Myocyte (in vitro differentiated cells): Measurements from ENCODE around the gene AAMP. TPM values are rescaled to one million over a fixed set of nuclear protein-coding genes. Genes with fewer than 3 reads are reported as not detected.
"Not testable (repeated sequence)": the region's sequence is repeated elsewhere in the genome, so short reads cannot be mapped to it uniquely, and the experiment has no call there.

Experiments used
- DNase-seq: peaks from one replicate; pipeline ENCODE4 v3.0.0-alpha.2; 2012; ENCODE audit warnings: low read depth
- polyA plus RNA-seq: library from polyadenylated mRNA; unstranded; fragments of >200 nt; gene quantifications from one replicate; pipeline ENCODE4 v1.2.1, GENCODE V29; 2012; ENCODE audit warnings: missing spikeins
- total RNA-seq: library from RNA; depleted of rRNA; stranded (reverse); fragments of >200 nt; gene quantifications from 2 replicates; pipeline ENCODE4 v1.2.3, GENCODE V29; 2014

Gene AAMP, protein sequence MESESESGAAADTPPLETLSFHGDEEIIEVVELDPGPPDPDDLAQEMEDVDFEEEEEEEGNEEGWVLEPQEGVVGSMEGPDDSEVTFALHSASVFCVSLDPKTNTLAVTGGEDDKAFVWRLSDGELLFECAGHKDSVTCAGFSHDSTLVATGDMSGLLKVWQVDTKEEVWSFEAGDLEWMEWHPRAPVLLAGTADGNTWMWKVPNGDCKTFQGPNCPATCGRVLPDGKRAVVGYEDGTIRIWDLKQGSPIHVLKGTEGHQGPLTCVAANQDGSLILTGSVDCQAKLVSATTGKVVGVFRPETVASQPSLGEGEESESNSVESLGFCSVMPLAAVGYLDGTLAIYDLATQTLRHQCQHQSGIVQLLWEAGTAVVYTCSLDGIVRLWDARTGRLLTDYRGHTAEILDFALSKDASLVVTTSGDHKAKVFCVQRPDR
- 173 and 198 TPM in 2 replicates for total RNA-seq
- polyA plus RNA-seq = 108 TPM

DNA sequence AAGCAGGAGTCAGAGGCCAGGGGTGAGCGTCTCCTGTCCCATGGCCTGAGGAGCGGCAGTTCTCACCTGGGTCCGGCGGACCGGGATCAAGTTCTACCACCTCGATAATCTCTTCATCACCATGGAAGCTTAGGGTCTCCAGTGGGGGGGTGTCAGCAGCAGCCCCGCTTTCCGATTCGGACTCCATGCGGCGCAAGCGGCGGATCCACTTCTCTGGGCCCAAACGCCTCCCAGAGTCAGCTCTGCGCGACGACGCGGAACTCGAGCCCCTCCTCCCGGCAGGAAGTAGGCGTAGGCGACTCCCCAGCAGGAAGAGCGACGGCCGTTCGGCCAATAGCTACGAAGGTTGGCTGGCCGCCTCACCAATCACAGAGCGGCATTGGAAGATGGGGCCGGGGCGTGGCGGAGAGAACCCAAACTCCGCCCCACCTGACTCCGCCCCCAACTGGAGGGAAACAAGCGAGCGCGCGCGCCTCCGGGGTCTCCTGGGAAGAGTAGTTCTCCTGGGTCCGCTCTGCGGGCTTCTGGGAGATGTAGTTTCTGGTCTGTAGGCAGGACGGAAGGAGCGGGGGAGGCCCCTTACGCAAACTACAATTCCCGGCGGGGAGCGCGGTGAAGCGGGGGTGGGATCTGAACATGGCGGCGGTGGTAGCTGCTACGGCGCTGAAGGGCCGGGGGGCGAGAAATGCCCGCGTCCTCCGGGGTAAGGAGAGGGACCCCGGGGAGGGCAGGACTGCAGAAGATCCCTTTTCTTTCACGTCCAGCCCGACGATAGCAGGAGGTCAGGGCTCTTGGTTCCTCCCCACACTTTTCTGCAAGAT lies at the start of gene AAMP, which contains the start of gene PNKD:
AAMP (minus strand) TSS at position 238 of the 821 bp plus-strand sequence; CDS start at position 187, 51 bp downstream.
PNKD (plus strand) TSS at position 620 of the 821 bp plus-strand sequence; CDS start at position 637, 17 bp downstream.
- DNase-seq = peak; percentile 100

DNA sequence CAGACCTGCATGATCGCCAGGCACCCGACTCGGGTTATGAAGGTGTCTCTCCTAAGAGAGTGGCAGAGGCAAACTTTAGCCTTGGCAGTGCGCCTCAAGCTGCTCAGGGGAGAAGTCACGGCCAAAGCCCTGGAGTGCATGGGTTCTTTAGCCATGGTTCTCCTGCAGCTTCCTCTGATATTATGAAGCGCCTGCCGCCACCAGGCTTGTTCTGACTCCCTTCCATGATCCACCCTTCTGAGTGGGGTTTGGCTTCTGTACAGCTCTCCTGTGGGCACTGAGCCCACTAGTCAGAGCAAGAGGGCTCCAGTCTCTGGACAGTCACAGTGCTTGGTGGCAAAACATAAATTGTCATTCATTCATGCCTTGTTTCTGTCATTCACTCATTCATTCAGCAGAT lies 48.3 kb upstream of the AAMP start:
- no peak for DNase-seq

DNA sequence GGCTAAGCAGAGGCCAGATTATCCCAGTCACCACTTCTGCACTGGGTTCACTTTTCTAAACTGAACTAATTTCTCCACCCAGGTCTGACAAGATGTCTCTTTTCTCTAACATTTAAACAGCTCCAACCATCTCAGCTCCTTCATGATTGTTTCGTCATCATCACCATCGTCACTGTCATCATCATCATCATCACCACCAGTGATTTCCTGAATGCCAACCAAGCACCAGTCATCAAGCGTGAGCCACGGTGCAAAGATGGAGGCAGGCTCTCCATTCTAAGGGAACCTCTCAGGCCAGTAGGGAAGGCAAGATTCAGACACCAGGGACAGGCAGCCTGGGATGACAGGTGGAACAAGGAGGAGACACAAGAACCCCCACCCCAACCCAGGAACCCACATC lies 47.9 kb upstream of the AAMP start:
- DNase-seq = no peak

DNA sequence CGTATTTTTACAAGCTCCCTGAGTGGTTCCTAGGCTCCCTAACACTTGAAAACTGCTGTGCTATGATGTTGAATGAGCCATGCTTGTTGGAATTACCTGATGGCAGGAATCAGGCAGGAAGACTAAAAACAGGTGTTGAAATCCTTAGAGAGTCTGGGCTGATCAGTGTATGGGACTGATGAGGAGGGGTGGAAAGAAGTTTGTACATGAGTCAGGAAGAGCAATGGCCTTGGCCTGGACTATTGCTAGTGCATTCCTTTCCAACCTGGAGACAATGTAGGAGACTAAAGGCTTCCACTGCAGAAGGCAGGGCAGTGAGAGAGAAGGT lies 47.3 kb upstream of the AAMP start:
- no peak for DNase-seq

DNA sequence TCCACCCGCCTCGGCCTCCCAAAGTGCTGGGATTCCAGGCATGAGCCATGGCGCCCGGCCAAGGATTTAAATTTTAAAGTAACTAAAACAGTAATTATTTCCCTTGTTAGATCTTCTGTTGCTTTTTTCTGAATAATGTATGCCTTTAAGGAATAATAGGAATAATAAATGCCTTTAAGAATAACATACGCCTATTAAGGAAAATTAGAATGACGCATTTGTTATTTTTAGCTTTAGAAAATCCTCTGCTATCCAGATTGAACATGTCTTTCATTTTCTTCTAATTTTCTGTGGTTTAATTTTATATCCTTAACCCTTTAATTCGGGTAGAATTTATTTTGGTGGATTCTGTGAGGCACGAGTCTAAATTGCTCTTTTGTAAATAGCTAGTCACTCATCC lies 45.5 kb upstream of the AAMP start:
- no peak for DNase-seq

DNA sequence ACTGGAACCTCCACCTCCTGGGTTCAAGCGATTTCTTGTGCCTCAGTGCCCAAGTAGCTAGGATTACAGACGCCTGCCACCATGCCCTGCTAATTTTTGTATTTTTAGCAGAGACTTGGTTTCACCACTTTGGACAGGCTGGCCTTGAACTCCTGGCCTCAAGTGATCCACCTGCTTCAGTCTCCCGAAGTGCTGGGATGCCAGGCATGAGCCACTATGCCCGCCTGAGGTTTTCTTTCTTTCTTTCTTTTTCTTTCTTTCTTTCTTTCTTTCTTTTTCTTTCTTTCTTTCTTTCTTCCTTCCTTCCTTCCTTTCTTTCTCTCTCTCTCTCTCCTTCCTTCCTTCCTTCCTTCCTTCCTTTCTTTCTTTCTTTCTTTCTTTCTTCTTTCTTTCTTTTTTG lies 44.8 kb upstream of the AAMP start:
- not testable (repeated sequence) for DNase-seq

DNA sequence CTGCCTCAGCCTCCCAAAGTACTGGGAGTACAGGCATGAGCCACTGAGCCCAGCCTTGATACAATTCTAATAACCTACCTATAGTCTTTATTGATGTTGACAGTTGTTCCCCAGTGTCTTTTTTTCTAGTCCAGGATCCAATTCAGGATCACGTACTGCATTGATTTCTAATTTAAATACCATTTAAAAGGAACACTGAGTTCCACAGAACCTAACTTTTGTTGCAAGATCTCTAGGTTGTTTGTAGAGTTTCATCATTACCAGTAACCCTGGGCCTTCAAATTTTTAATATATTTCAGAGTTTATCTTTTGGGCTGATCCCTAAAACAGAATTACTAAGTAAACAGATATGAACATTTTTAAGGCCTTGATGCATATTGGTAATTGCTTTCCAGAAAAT lies 43.4 kb upstream of the AAMP start:
- no peak for DNase-seq

DNA sequence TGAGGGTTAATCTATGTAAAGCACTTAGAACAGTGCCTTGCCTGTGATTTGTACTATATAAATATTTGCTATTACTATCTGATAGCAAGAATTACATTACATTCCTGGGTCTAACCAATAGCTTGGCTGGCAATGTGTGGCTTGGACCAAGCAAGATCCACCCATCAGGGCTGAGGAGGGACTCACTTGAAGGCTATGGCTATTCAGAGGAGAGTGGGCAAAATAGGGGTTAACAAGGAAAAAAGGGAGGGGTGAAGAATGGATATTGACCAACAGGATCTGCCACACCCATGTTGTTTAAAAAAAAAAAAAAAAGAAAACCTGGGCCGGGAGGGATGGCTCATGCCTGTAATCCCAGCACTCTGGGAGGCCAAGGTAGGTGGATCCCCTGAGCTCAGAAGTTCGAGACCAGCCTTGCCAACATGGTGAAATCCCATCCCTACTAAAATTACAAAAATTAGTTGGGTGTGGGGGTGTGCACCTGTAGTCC lies 42.4 kb upstream of the AAMP start:
- DNase-seq = no peak

DNA sequence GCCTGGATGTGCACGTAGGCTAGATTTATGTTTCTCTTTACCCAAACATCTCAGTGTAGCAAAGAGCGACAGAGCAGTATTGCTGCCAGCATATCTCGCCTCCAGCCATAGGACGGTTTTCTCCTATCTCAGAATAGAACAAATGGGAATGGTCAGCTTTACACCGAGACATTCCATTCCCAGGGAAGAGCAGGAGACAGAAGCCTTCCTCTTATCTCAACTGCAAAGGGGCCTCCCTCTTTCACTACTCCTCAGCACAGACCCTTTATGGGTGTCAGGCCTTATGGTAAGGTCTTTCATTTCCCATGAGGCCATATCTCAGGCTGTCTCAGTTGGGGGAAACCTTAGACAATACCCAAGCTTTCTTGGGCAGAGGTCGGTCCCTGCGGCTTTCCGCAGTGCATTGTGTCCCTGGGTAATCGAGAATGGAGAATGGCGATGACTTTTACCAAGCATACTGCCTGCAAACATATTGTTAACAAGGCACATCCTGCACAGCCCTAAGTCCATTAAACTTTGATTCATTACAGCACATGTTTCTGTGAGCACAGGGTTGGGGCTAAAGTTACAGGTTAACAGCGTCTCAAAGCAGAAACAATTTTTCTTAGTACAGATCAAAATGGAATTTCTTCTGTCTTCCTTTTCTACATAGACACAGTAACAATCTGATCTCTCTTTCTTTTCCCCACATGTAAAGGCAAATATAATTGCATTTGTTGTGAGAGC lies 41.8 kb upstream of the AAMP start:
- not testable (repeated sequence) for DNase-seq

DNA sequence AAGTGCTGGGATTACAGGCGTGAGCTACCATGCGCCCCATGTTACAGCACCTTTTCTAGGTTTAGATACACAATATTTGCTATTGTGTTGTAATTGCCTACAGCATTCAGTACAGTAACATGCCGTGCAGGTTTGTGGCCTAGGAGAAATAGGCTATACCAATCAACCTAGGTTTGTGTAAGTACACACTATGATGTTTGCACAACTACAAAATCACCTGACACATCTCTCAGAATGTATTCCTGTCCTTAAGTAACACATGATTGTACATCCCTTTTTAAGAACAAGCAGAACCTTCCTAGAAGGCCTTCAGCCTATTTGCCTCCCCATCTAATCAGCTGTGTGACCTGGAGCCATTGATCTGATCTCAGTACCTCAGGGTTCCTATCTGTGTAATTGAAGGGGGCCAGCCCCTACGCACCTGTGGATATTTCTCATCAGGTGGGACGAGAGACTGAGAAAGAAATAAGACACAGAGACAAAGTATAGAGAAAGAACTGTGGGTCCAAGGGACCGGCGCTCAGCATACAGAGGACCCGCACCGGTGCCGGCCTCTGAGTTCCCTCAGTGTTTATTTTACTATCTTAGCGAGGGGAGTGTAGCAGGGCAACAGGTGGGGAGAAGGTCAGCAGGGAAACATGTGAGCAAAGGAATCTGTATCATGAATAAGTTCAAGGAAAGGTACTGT lies 41.1 kb upstream of the AAMP start:
- DNase-seq = no peak

DNA sequence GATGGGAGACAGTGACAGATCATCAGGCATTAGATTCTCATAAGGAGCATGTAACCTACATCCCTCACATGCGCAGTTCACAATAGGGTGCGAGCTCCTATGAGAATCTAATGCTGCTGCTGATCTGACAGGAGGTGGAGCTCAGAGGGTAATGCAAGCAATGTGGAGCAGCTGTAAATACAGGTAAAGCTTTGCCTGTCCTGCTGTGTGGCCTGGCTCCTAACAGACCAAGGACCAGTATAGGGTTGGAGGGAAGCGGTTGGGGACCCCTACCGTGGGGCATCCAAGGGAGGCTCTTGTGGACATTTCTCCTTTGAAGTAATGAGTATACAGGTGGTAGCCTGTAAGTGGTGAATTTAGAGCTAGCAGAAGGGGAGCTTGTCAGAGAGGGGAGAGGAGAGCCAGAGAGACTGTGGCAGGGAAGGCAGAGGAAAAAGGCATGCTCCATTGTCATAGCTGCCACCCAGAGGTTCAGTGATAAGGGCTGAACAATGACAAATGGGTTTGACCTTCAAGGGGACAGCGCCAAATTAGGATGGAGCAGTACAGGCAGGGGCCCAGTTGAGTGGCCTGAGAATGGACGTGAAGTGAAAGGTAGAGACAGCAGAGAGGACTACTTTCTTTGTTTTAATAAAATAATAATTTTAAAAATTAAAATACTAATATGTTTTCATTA lies 37.6 kb upstream of the AAMP start:
- DNase-seq = no peak

DNA sequence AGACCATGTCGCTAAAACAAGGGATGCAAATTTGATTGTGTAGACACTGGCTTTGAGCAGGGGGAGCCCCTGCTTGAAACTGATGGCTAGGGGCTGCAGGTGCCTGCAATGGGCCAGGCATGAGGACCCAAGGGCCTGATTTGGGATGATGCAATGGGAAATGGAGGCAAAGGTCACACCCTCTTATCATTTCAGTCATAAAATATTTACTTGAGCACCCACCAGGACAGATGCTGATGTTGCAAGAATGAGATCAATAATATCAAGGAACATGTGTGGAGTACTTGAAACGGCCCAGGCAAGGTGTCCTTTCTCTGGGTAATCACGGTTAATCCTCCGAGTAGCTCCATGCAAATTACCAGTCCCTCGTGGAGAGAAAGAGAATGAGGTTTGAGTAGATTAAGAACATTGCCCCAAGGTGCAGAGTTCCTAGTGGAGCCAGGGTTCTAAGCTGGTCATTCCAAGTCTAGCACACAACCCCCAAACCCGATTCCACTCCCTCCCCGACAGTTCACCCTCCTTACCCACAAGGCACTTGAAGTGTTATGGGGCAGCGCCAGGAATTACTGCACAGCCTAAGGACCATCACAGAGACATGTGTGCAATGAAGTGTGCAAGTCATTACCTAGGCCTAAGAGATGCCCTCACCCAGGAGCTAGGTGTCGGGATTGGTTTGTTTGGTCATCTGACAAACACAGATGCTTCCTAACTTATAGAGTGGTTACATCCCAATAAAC lies 36.4 kb upstream of the AAMP start:
- no peak for DNase-seq

DNA sequence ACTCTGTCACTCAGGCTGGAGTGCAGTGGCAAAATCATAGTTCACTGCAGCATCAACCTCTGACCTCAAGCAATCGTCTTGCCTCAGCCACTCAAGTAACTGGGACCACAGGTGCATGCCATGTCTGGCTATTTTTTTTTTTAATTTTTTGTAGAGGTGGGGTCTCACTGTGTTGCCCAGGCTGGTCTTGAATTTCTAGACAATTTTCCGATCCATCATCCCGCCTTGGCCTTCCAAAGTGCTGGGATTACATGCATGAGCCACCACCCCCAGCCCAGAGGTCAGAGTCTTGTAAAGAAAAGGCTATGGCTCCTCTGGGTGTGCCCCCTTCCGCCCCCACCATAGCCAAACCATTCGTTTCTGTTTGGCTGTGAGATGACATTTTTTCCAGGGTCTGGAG lies 35.4 kb upstream of the AAMP start:
- no peak for DNase-seq

DNA sequence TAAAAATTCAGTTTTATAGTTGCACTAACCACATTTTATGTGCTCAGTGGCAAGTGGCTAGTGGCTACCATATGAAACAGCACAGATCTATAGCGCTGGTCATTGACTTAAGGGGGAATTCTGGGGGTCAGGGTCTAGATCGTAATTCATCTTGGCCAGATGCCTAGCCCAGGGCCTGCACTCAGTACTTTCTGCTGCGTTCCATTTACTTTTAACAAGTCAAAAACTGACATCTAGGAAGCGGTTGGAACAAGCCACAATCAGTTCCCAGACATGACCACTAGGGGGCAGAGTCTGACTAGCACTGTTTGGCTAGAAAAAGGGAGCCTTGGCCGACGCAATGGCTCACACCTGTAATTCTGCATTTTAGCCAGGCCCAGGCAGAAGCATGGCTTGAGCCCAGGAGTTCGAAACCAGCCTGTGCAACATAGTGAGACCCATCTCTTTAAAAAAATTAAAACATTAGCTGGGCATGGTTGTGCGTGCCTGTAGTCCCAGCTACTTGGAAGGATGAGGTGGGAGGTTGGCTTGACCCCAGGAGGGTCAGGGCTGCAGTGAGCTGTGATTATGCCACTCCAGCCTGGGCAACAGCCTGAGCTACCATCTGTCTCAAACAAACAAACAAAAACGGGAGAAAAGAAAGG lies 31.4 kb upstream of the AAMP start:
- DNase-seq = peak; percentile 84

DNA sequence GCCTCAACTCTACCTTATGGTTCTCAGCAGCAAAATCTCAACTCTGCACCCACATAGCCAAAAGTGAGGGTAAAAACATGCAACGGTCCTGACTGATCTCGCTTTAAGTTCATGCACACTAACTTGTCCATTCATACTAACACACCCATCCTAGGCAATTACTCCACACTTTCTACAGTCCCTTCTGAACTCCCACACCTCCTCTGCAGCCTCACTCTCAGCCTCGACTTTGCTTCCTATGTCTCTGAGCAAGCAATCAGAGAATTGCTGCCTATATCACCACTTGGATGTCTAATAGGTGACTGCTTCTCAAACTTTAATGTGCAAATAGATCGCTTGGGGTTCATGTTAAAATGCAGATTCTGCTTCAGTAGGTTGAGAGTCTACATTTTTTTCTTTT lies 30.2 kb upstream of the AAMP start:
- no peak for DNase-seq

DNA sequence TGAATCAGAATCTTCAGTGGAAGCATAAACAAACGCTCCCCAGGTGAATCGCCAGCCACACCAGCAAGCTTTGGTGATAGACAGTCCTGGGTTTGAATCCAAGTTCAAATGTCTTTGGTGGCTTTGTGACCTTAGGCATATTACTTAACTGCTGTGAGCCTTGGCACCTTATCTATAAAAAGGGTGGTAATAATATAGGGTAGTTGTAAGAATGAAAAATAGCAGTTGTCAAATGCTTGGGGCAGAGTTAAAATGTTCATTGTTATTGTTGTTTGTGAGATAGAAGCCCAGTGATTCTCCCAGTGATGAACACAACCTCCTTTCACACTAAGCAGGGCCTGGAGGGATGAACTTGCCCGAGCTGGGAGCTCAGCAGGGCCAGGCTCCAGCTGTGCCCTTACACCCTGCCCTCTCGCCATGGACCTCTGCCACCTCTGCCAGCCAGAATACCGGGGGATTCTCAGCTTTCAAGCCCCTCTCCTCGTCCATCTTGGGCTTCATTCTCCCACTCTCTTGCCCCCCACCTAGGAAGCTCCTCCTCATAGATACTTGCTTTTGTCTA lies 28.5 kb upstream of the AAMP start:
- DNase-seq = no peak

DNA sequence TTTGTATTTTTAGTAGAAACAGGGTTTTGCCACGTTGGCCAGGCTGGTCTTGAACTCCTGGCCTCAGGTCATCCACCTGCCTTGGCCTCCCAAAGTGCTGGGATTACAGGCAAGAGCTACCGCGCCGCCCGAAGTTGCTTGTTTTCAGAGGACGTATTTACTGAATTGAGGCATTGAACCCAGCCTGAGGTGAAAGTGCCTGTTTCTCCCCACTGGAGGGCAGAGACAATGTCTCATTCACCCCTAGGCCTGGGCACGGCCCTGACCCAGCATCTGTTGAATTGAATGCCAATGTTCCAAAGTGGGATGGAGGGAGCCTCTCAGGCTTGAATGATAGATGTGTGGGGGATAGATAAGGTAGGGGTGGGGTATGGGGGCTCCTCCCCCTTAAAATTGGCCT lies 26.9 kb upstream of the AAMP start:
- DNase-seq = no peak

DNA sequence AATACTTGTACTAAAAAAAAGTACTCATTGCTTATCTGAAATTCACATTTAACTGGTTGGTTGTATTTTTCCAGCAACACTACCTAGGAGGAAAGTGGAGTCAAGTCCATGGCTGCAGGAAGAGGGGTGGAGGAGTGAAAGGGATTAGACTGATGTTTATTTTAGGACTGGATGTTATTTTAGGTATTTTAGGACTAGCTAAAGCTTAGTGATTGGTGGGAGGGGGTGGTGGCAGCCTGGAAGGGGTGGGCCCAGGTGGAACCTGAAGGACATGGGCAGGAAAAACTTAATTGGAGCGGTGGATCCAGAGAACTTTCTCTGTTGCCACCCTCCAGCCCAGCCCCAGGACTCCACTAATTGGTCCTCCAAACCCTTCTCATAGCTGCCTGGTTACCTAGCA lies 26.3 kb upstream of the AAMP start:
- DNase-seq = no peak

DNA sequence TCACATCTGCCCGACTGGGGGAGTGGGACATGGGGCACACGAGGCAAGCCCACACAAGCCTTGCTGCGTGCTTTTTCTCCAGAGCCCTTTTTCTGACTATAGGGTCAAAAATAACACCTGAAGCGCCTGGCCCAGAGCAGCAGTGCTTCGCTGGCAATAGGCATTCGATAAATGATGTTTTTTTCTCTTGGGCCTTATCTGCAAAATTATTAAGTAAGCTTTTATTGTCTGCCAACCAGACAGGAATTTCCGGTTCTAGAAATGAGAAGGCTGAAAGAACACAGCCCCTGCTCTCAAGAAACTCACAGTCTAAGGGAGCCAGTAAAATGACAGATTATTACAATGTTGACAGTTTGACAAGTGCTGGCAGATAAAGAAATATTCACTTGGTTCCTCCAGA lies 25.1 kb upstream of the AAMP start:
- no peak for DNase-seq
